ENCODE measurements around the gene ANGPTL8. TPM values are rescaled to one million over a fixed set of nuclear protein-coding genes. Genes with fewer than 3 reads are reported as not detected.

The ANGPTL8 gene
- total RNA-seq, 1 experiment from 2014 or later, result not detected

GRCh38 chr19:11268783-11269267 lies 29.4 kb downstream of the ANGPTL8 start:
- Histone ChIP-seq H3K36me3 (ENCODE audit: insufficient read depth, low read length, poor library complexity, severe bottlenecking) (no peaks in the 10 kb centered on the region), H3K27me3 (replicated peaks; ENCODE audit: insufficient read depth, low read depth, low read length, poor library complexity) (no peaks in the 10 kb centered on the region), H3K4me1 (ENCODE audit: insufficient read depth, low read length, poor library complexity, severe bottlenecking) (peaks cover 6% of the 10 kb centered on the region), H3K9me3 (ENCODE audit: low read depth, low read length, poor library complexity, severe bottlenecking) (no peaks in the 10 kb centered on the region), H3K4me3 (ENCODE audit: low read depth, low read length, poor library complexity, severe bottlenecking) (no peak overlapping the region), H3K27ac (ENCODE audit: low read depth, low read length, poor library complexity, severe bottlenecking) (peak overlapping the region; percentile 64)
- peak; percentile 54 for DNase-seq (ENCODE audit: low spot score)
- no peak for TF ChIP-seq EZH2 (IDR thresholded peaks at IDR 0.05; ENCODE audit: borderline replicate concordance, low read depth, low read length, poor library complexity, severe bottlenecking)
- no peak for TF ChIP-seq CTCF (conservative IDR thresholded peaks at IDR 0.05; ENCODE audit: low read depth, low read length)
- ChIA-PET POLR2A (ENCODE audit: low non-redundant PET) (no interaction called here), CTCF (no interaction called here)
- no TSS peak for BruUV-seq (replicated peaks)
- intact Hi-C loops (cut with micrococcal nuclease; ENCODE audit: unreplicated experiment), result no loop called here

GRCh38 chr19:11269408-11269807 lies 30.0 kb downstream of the ANGPTL8 start:
- ChIA-PET POLR2A (ENCODE audit: low non-redundant PET) (no interaction called here), CTCF (no interaction called here)
- Histone ChIP-seq H3K4me3 (ENCODE audit: low read depth, low read length, poor library complexity, severe bottlenecking) (no peak overlapping the region), H3K27me3 (replicated peaks; ENCODE audit: insufficient read depth, low read depth, low read length, poor library complexity) (no peaks in the 10 kb centered on the region), H3K27ac (ENCODE audit: low read depth, low read length, poor library complexity, severe bottlenecking) (peak overlapping the region; percentile 64), H3K36me3 (ENCODE audit: insufficient read depth, low read length, poor library complexity, severe bottlenecking) (no peaks in the 10 kb centered on the region), H3K9me3 (ENCODE audit: low read depth, low read length, poor library complexity, severe bottlenecking) (no peaks in the 10 kb centered on the region), H3K4me1 (ENCODE audit: insufficient read depth, low read length, poor library complexity, severe bottlenecking) (peaks cover 6% of the 10 kb centered on the region)
- TF ChIP-seq EZH2 (IDR thresholded peaks at IDR 0.05; ENCODE audit: borderline replicate concordance, low read depth, low read length, poor library complexity, severe bottlenecking) (no peak), CTCF (conservative IDR thresholded peaks at IDR 0.05; ENCODE audit: low read depth, low read length) (no peak)
- intact Hi-C loops (cut with micrococcal nuclease; ENCODE audit: unreplicated experiment), result no loop called here
- no TSS peak for BruUV-seq (replicated peaks)
- peak; percentile 89 for DNase-seq (ENCODE audit: low spot score)

- Histone ChIP-seq H3K27ac (ENCODE audit: low read depth, low read length, poor library complexity, severe bottlenecking) (no peak overlapping the region), H3K4me3 (ENCODE audit: low read depth, low read length, poor library complexity, severe bottlenecking) (no peak overlapping the region), H3K36me3 (ENCODE audit: insufficient read depth, low read length, poor library complexity, severe bottlenecking) (no peaks in the 10 kb centered on the region), H3K27me3 (replicated peaks; ENCODE audit: insufficient read depth, low read depth, low read length, poor library complexity) (no peaks in the 10 kb centered on the region), H3K4me1 (ENCODE audit: insufficient read depth, low read length, poor library complexity, severe bottlenecking) (peaks cover 6% of the 10 kb centered on the region), H3K9me3 (ENCODE audit: low read depth, low read length, poor library complexity, severe bottlenecking) (no peaks in the 10 kb centered on the region)
- no peak for DNase-seq (ENCODE audit: low spot score)
- no peak for TF ChIP-seq CTCF (conservative IDR thresholded peaks at IDR 0.05; ENCODE audit: low read depth, low read length)
- TF ChIP-seq EZH2 (IDR thresholded peaks at IDR 0.05; ENCODE audit: borderline replicate concordance, low read depth, low read length, poor library complexity, severe bottlenecking), result no peak
- BruUV-seq (replicated peaks), result no TSS peak
- ChIA-PET POLR2A (ENCODE audit: low non-redundant PET) (no interaction called here), CTCF (no interaction called here)
- intact Hi-C loops (cut with micrococcal nuclease; ENCODE audit: unreplicated experiment), result no loop called here
These were observed 33.9 kb downstream of the ANGPTL8 start for GRCh38 chr19:11273296-11273695.

Measured in A673 (cell line).